Stimulated activated CD4-positive, alpha-beta T cell treated with anti-CD3 and anti-CD28 coated beads, Interleukin-12 subunit alpha, Interleukin-12 subunit beta, amount 100 ng/mL, for 4 hours (primary cell): ENCODE data around the gene NAALADL2.
"Not testable (repeated sequence)": the region's sequence is repeated elsewhere in the genome, so short reads cannot be mapped to it uniquely, and the experiment has no call there.

ENCODE experiments used
- DNase-seq: peaks from one replicate; pipeline ENCODE4 v3.0.0-alpha.2; 2020

Gene NAALADL2

DNA sequence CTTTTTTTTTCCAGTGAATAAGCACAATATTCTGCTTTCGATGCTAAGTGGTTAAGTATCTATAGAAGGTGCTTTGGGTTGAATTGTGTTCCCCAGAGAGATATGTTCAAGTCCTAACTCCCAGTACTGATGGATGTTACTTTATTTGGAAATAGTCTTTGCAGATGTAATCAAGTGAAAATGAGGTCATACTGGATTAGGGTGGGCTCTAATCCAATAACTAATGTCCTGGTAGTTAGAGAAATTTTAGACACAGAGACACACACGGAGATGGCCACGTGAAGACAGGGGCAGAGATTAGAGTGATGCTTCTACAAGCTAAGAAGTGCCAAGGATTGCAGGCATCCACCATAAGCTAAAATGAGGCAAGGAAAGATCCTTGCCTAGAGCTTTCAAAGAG lies 662.3 kb downstream of the NAALADL2 start:
- no peak for DNase-seq

DNA sequence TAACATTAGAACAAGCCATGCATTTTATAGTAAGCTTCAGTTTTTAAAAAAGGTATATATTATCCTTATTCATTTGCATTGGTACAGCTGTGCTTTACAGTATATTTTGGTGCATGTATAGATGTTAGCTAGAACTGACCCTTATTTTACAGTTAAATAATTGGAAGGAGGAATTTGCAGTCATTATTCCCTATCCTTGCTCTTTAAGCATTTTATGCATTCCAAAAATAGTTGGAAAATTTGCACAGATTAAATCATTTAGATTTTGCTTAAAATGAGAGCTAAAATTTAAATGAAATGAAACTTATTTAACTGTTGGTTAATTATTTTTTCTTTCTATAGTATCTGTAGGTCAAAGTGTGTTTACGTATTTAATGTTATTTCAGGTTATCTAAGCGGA lies 667.1 kb downstream of the NAALADL2 start:
- no peak for DNase-seq

- no peak for DNase-seq
These were observed 667.6 kb downstream of the NAALADL2 start for GRCh38 chr3:175526609-175527280.

DNA sequence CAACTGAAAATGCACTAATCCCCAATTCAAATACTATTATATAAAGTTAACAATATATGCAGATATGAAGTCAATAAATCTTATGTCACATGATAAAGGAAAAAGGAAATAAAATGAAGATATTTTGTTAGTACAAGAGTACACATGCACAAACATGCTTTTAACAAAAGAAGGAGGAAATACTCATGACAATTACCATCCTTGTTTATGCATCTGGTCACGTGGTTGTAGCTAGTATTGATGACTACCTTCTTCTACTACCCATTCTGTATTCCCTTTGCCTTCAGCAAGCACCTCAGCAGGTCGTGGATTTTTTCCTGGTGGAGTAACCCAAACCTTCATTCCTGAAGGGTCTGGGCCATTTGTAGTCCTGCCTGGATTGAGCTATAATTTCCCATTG lies 669.6 kb downstream of the NAALADL2 start:
- not testable (repeated sequence) for DNase-seq

GRCh38 chr3:175535351-175535750 lies 676.2 kb downstream of the NAALADL2 start:
- no peak for DNase-seq

GRCh38 chr3:175546115-175546514 lies 687.0 kb downstream of the NAALADL2 start:
- DNase-seq, result no peak

DNA sequence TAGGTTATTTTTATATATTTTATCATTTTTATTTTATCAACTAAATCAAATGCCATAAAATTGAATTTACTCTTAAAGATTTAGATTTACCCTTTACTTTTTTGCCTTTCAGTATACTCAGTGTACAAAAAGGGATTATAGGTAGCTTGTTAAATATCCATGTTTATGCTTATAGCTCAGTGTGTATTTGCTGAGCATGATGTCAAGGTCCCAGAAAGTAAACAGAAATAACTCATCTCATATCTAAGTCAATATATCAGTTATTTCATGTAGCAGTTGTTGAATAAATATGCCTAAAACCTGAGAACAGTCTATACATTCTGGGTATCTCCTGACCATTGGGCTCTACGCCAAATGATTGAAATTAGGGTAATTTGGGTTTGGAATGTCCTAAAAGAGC lies 693.8 kb downstream of the NAALADL2 start:
- no peak for DNase-seq

- no peak for DNase-seq
These were observed 695.7 kb downstream of the NAALADL2 start for GRCh38 chr3:175554801-175555200.

- DNase-seq, result no peak
These were observed 699.1 kb downstream of the NAALADL2 start for GRCh38 chr3:175558261-175558660.

DNA sequence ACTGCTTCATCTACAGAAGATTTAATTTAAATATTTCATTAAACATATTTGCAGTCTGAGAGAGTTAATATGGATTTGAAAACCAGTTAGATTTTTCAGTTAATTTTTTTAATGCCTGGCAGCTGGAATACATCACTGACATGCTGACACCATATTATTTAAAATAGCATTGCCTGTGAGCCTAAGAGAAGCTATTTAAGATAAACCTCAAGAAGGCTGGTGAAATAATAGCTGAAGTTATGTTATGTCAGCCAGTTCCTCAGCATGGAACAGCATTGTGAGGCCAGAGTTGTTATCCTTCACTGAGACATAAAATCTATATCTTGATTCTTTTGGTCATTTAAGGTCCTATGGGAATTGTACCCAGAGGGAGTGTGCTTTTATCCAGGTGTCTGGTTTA lies 705.2 kb downstream of the NAALADL2 start:
- no peak for DNase-seq

- no peak for DNase-seq
These were observed 712.0 kb downstream of the NAALADL2 start for GRCh38 chr3:175571096-175571495.

- no peak for DNase-seq
These were observed 714.1 kb downstream of the NAALADL2 start for GRCh38 chr3:175573226-175573625.

DNA sequence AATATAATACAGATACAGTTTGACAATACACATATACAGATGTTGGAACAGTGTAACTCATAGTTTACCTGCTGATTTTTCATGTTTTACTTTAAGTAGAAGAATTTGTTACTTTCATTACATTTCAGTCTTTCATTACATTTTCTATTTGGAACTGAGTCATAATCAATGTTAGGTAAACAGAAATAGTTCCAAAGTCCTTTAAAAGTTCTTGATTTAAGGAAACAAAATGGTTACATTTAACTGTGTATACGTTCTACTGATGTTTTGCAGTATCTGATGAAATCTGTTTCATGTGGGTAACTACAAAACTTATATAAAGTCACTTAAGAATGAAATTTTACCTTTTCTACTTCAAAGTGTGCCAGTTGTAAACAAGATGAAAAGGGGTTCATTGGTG lies 721.2 kb downstream of the NAALADL2 start:
- no peak for DNase-seq

DNA sequence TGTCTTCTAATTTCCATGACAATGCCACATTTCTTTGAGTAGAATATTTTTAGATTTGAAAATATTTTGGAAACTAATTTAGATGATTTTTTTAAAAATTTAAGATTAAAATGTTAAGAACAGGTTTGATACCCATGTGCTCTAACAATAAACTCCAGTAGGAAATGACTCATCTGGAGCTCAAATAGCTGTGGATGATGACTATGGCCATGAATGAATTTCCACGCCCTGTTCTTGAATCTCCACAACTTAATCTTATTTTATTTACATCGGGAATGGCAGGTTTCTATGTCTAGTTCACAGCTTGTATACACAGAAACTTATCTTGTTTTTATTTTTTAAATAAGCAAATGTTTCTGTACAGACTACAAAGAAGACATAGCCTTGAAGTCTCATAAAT lies 726.8 kb downstream of the NAALADL2 start:
- no peak for DNase-seq

- no peak for DNase-seq
These were observed 731.6 kb downstream of the NAALADL2 start for GRCh38 chr3:175590745-175591144.

- no peak for DNase-seq
These were observed 732.2 kb downstream of the NAALADL2 start for GRCh38 chr3:175591375-175591774.

- no peak for DNase-seq
These were observed 734.2 kb downstream of the NAALADL2 start for GRCh38 chr3:175593331-175593730.

DNA sequence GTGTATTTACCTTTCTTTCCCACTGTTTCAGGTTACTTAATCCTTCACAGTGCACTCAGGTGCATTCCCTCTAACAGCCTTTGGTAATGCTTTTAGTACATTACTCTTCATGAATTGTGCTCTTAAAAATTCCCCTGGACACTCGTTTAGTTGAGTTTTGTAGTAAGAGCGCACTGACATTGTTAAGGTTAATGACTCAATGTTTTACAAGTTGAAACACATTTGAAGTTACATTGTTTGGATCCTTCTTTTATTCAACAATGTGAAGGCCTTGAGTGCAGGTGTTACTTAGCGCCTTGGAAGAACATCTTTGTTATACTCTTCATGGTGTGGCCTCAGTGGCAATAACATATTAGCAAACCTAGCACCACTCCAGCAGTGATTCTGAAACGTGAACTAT lies 739.6 kb downstream of the NAALADL2 start:
- no peak for DNase-seq

GRCh38 chr3:175601521-175601920 lies 742.4 kb downstream of the NAALADL2 start:
- DNase-seq, result no peak

GRCh38 chr3:175605851-175606250 lies 746.7 kb downstream of the NAALADL2 start:
- no peak for DNase-seq

DNA sequence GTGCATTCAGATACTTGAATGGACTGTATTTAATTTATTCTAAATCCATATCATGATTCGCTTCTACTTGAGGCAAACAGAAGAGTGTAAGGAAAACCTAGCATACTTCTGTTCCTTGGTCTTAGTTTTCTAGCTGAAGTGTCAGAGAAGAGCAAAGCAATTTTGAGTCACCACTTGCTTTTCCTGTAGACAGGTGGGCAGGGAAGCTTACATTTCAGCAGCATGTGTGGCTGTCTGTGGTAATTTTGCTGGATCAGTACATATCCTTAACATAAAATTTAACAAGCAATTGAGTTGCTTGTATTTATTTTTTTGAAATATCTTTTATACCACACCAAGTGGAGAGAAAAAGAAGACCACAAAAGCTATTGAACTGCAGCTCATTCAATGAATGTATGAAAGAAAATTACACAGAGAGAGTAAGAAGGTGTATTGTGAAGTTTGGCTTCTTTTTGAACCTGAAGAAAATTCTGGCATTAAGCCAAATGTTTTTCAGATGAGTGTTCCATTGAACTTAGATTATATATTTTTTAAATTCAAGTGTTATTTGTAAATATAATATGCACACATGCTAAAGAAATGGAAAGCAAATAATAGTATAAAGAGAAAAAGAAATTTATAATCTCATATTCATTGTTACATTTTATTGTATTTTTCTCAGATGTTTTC lies 747.6 kb downstream of the NAALADL2 start:
- no peak for DNase-seq

GRCh38 chr3:175608356-175608755 lies 749.2 kb downstream of the NAALADL2 start:
- DNase-seq, result no peak

- DNase-seq, result no peak
These were observed 749.8 kb downstream of the NAALADL2 start for GRCh38 chr3:175608911-175609310.

- no peak for DNase-seq
These were observed 753.5 kb downstream of the NAALADL2 start for GRCh38 chr3:175612487-175613196.
